ENCODE measurements around the gene PDE1C. TPM values are rescaled to one million over a fixed set of nuclear protein-coding genes. Genes with fewer than 3 reads are reported as not detected.

Gene PDE1C
- total and polyA plus RNA-seq, 2 donors (not counting 1 experiment from before 2014, with no cell fraction given) = 0.52 TPM; not detected in 1

- CTCF ChIA-PET = no interaction called here
- 47% methylated on average over 2 of the region's 2 CpGs for WGBS (ENCODE audit: insufficient coverage)
- ATAC-seq (ENCODE audit: low read depth) = no peak
- intact Hi-C loops (cut with micrococcal nuclease) = no loop called here
- Histone ChIP-seq H3K9me3 (ENCODE audit: control extremely low read depth in 1 of 3, control insufficient read depth in 2 of 3, insufficient read depth in 1 of 3, low read length in 2 of 3) (no peaks in the 10 kb centered on the region), H3K36me3 (replicated peaks in 1 of 2; ENCODE audit: control extremely low read depth in 1 of 2, control insufficient read depth in 1 of 2, extremely low read depth in 1 of 2, insufficient read depth in 2 of 2, low read length in 1 of 2) (no peaks in the 10 kb centered on the region), H2AFZ (ENCODE audit: insufficient read depth, low read depth, low read length, poor library complexity, severe bottlenecking) (no peak overlapping the region), H3K79me2 (ENCODE audit: control insufficient read depth, insufficient read depth, low read length) (no peaks in the 10 kb centered on the region), H3K9ac (ENCODE audit: low read length) (no peak overlapping the region), H4K20me1 (ENCODE audit: control insufficient read depth, insufficient read depth, low read length, poor library complexity, severe bottlenecking) (no peaks in the 10 kb centered on the region), H3K4me2 (replicated peaks; ENCODE audit: low read depth, low read length, poor library complexity, severe bottlenecking) (no peak overlapping the region), H3K27me3 (replicated peaks in 1 of 4; ENCODE audit: control extremely low read depth in 1 of 4, control insufficient read depth in 3 of 4, insufficient read depth in 4 of 4, low read length in 3 of 4) (no peaks in the 10 kb centered on the region), H3K4me3 (ENCODE audit: control extremely low read depth in 1 of 5, extremely low read depth in 1 of 5, insufficient read depth in 1 of 5, low read depth in 2 of 5, low read length in 4 of 5) (no peak overlapping the region), H3K27ac (ENCODE audit: low read length in 2 of 2) (no peak overlapping the region), H3K4me1 (ENCODE audit: control insufficient read depth in 2 of 2, insufficient read depth in 2 of 2, low read length in 2 of 2) (no peaks in the 10 kb centered on the region)
- Mint-ChIP-seq H3K4me1 (no peaks in the 10 kb centered on the region), H3K27me3 (no peaks in the 10 kb centered on the region), H3K9me3 (ENCODE audit: insufficient read depth) (no peaks in the 10 kb centered on the region), H3K4me3 (no peak overlapping the region), H3K27ac (no peak overlapping the region)
- TF ChIP-seq EZH2 (IDR thresholded peaks at IDR 0.05; ENCODE audit: borderline replicate concordance, insufficient read depth, low read depth, low read length, poor library complexity, severe bottlenecking) = no peak
- no peak for TF ChIP-seq CTCF (IDR thresholded peaks at IDR 0.05)
- POLR2A ChIA-PET = no interaction called here
- DNase-seq = no peak
These were observed 194.8 kb downstream of the PDE1C start for GRCh38 chr7:31875424-31875823.

GRCh38 chr7:31874631-31875386, 195.4 kb downstream of the PDE1C start:
- TF ChIP-seq EZH2 (IDR thresholded peaks at IDR 0.05; ENCODE audit: borderline replicate concordance, insufficient read depth, low read depth, low read length, poor library complexity, severe bottlenecking) (no peak), CTCF (IDR thresholded peaks at IDR 0.05) (no peak)
- Mint-ChIP-seq H3K9me3 (ENCODE audit: insufficient read depth) (no peaks in the 10 kb centered on the region), H3K27ac (no peak overlapping the region), H3K4me1 (no peaks in the 10 kb centered on the region), H3K27me3 (no peaks in the 10 kb centered on the region), H3K4me3 (no peak overlapping the region)
- H3K79me2 ChIP-seq (ENCODE audit: control insufficient read depth, insufficient read depth, low read length) = no peaks in the 10 kb centered on the region
- ChIA-PET POLR2A (no interaction called here), CTCF (no interaction called here)
- H3K4me2 ChIP-seq (replicated peaks; ENCODE audit: low read depth, low read length, poor library complexity, severe bottlenecking) = no peak overlapping the region
- ATAC-seq (ENCODE audit: low read depth) = no peak
- no peak overlapping the region for H2AFZ ChIP-seq (ENCODE audit: insufficient read depth, low read depth, low read length, poor library complexity, severe bottlenecking)
- no peak overlapping the region for H3K9ac ChIP-seq (ENCODE audit: low read length)
- H3K27ac ChIP-seq (ENCODE audit: low read length in 2 of 2) = no peak overlapping the region
- WGBS (ENCODE audit: insufficient coverage) = 100% methylated on average over 3 of the region's 4 CpGs
- H3K27me3 ChIP-seq (replicated peaks in 1 of 4; ENCODE audit: control extremely low read depth in 1 of 4, control insufficient read depth in 3 of 4, insufficient read depth in 4 of 4, low read length in 3 of 4) = no peaks in the 10 kb centered on the region
- DNase-seq = no peak
- H4K20me1 ChIP-seq (ENCODE audit: control insufficient read depth, insufficient read depth, low read length, poor library complexity, severe bottlenecking) = no peaks in the 10 kb centered on the region
- intact Hi-C loops (cut with micrococcal nuclease) = no loop called here
- no peaks in the 10 kb centered on the region for H3K36me3 ChIP-seq (replicated peaks in 1 of 2; ENCODE audit: control extremely low read depth in 1 of 2, control insufficient read depth in 1 of 2, extremely low read depth in 1 of 2, insufficient read depth in 2 of 2, low read length in 1 of 2)
- H3K4me3 ChIP-seq (ENCODE audit: control extremely low read depth in 1 of 5, extremely low read depth in 1 of 5, insufficient read depth in 1 of 5, low read depth in 2 of 5, low read length in 4 of 5) = no peak overlapping the region
- no peaks in the 10 kb centered on the region for H3K9me3 ChIP-seq (ENCODE audit: control extremely low read depth in 1 of 3, control insufficient read depth in 2 of 3, insufficient read depth in 1 of 3, low read length in 2 of 3)
- H3K4me1 ChIP-seq (ENCODE audit: control insufficient read depth in 2 of 2, insufficient read depth in 2 of 2, low read length in 2 of 2) = no peaks in the 10 kb centered on the region
